Left ventricle myocardium inferior (tissue), 1 donor: Measurements from ENCODE around the gene TGM2. TPM values are rescaled to one million over a fixed set of nuclear protein-coding genes. Genes with fewer than 3 reads are reported as not detected.

Source experiments
- DNase-seq: peaks from one replicate; pipeline ENCODE4 v3.0.0-alpha.2; 2020
- H3K27ac ChIP-seq: fragments of 200-600 bp; replicated peaks from 2 replicates; pipeline ENCODE4 v1.8.0; 2021
- H3K27me3 ChIP-seq: fragments of 200-600 bp; 2 replicates; pipeline ENCODE4 v1.8.0; 2021; ENCODE audit warnings: low read depth
- H3K36me3 ChIP-seq: fragments of 200-600 bp; 2 replicates; pipeline ENCODE4 v1.8.0; 2021
- H3K4me1 ChIP-seq: fragments of 200-600 bp; 2 replicates; pipeline ENCODE4 v1.8.0; 2021
- H3K4me3 ChIP-seq: fragments of 200-600 bp; 2 replicates; pipeline ENCODE4 v1.8.0; 2021; ENCODE audit warnings: mild to moderate bottlenecking, moderate library complexity
- H3K9me3 ChIP-seq: fragments of 200-600 bp; replicated peaks from 2 replicates; pipeline ENCODE4 v1.8.0; 2021
- CTCF ChIP-seq: fragments of 200-600 bp; IDR thresholded peaks from 2 replicates; pipeline ENCODE4 v1.8.0; 2021; ENCODE audit warnings: antibody characterized with exemption, mild to moderate bottlenecking, borderline replicate concordance
- intact Hi-C: fragments of 100-400 bp; cut with micrococcal nuclease; formaldehyde crosslinking; loops from one replicate; pipeline ENCODE4 v1.11.0; 2022
- total RNA-seq: library from RNA; stranded (reverse); fragmentation: NEBNext Ultra II Directional; extraction: Animal tissue kit (Norgen Biotek cat#: 25700); gene quantifications from one replicate; pipeline ENCODE4 v1.2.1, GENCODE V29; 2021
- donor health status: DM: no; HTN: yes; CAD: no; lungs with severe emphysema.

Gene TGM2
- total RNA-seq, 1 donor from 2014 or later, result 846 TPM

DNA sequence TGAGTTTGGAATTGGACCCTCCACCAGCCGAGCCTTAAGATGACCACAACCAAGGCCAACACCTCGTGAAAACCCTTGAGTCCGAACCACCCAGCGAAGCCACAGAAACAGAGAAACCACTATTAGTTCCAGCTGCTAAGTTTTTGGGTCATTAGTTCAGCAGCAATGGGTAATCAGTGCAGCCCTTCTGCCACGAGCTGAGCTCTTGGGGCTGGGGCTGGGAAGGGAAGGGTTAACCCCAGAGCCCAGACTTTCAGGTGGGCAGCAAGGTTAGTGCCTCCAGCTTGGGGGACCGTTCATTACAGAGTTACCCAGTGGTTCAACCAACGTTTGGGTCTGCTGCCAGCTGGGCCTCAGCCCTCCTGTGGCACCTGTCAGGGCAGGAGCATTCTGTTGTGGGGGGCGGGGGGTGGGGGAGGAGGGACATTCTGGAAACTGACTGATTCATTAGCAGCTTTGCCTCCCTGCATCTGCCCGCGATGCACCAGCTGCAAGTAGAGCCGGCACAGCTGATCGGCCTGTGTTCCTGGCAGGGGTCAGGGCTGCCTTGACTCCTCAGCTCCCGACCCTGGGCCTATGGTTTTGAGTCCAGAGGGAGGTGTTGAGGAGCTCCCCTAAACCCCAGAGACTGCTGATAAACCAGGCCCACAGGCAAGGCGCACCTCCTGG, 52.7 kb downstream of the TGM2 start:
- Histone ChIP-seq H3K4me1 (peaks cover 55% of the 10 kb centered on the region), H3K9me3 (no peaks in the 10 kb centered on the region), H3K4me3 (no peak overlapping the region), H3K36me3 (no peaks in the 10 kb centered on the region), H3K27me3 (no peaks in the 10 kb centered on the region), H3K27ac (peak overlapping the region; percentile 92)
- TF ChIP-seq CTCF, result no peak
- no peak for DNase-seq
- intact Hi-C loops, result no loop called here

DNA sequence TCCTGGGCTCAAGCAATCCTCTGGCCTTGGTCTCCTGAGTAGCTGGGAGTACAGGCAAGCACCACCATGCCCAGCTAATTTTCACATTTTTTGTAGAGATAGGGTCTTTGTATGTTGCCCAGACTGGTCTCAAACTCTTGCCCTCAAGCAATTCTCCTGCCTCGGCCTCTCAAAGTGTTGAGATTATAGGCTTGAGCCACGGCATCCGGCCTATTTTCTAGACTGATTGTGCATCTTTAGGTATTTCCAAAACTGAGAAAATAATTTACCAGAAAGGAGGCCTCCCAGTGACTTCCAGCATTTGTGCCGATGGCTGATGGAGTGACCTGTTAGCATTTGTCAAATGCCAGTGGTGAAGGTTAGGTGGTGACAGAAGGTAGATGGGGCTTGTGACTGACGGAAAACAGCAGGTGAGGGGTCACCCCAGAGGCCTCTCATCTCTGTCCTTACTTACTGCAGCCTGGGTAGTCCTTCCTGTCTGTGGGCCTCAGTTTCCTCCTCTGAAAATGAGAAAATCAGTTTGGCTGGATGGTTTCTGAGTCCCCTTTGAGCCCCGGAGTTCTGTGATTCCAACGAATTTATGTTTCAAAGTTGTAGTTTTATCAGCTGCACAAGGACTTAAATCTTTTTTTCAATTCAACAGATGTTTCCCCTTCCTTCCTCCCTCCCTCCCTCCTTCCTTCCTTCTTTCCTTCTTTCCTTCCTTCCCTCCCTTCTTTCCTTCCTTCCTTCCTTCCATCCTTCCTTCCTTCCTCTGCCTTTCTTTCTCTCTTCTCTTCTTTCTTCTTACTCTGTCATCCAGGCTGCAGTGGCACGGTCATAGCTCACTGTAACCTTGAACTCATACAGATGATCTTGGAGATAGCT, 53.5 kb downstream of the TGM2 start:
- TF ChIP-seq CTCF, result no peak
- DNase-seq, result no peak
- intact Hi-C loops, result no loop called here
- Histone ChIP-seq H3K9me3 (no peaks in the 10 kb centered on the region), H3K36me3 (no peaks in the 10 kb centered on the region), H3K4me1 (peaks cover 55% of the 10 kb centered on the region), H3K27me3 (no peaks in the 10 kb centered on the region), H3K27ac (peak overlapping the region; percentile 92), H3K4me3 (no peak overlapping the region)

- no peaks in the 10 kb centered on the region for H3K27me3 ChIP-seq
- TF ChIP-seq CTCF, result no peak
- intact Hi-C loops, result no loop called here
Measured at GRCh38 chr20:38110525-38111178, 54.4 kb downstream of the TGM2 start.

GRCh38 chr20:38109591-38110524, 55.2 kb downstream of the TGM2 start:
- Histone ChIP-seq H3K27me3 (no peaks in the 10 kb centered on the region), H3K4me1 (peaks cover 55% of the 10 kb centered on the region), H3K27ac (peak overlapping the region; percentile 92), H3K9me3 (no peaks in the 10 kb centered on the region), H3K4me3 (no peak overlapping the region), H3K36me3 (no peaks in the 10 kb centered on the region)
- TF ChIP-seq CTCF, result no peak
- intact Hi-C loops, result no loop called here
- peak; percentile 81 for DNase-seq

More at GRCh38 chr20:38110525-38111178, 54.4 kb downstream of the TGM2 start:
- peak overlapping the region; percentile 92 for H3K27ac ChIP-seq
- peaks cover 55% of the 10 kb centered on the region for H3K4me1 ChIP-seq
- H3K36me3 ChIP-seq, result no peaks in the 10 kb centered on the region
- no peaks in the 10 kb centered on the region for H3K9me3 ChIP-seq
- DNase-seq, result no peak
- no peak overlapping the region for H3K4me3 ChIP-seq
